Heart left ventricle (tissue), 16 donors: ENCODE measurements around the gene BICD1. TPM values are rescaled to one million over a fixed set of nuclear protein-coding genes. Genes with fewer than 3 reads are reported as not detected.

Experiments
- ATAC-seq, 4 donors: fragments of 200-7000 bp; cut with Tn5 transposase; one replicate each; pipeline ENCODE4 v1.9.1; 2020 to 2022; ENCODE audit warnings: moderate library complexity in 4 of 4, mild to moderate bottlenecking in 3 of 4, moderate number of reproducible peaks in 1 of 4
- DNase-seq, 5 donors: peaks; one replicate each; pipeline ENCODE4 v3.0.0-alpha.2; 2020
- H3K27ac ChIP-seq, 12 donors: fragments of 200-600 bp; sonication (generic) in 4 of 12; one replicate each; pipeline versions ENCODE4 v1.5.0 to v1.8.0; 2016 to 2022; ENCODE audit warnings: mild to moderate bottlenecking in 2 of 12
- H3K27me3 ChIP-seq, 9 donors: fragments of 200-600 bp; sonication (generic) in 2 of 9; one replicate each; pipeline versions ENCODE4 v1.5.1 to v1.8.0; 2016 to 2022; ENCODE audit warnings: mild to moderate bottlenecking in 3 of 9
- H3K36me3 ChIP-seq, 9 donors: fragments of 200-600 bp; sonication (generic) in 2 of 9; one replicate each; pipeline versions ENCODE4 v1.5.0 to v1.8.0; 2018 to 2022; ENCODE audit warnings: mild to moderate bottlenecking in 2 of 9
- H3K4me1 ChIP-seq, 12 donors: fragments of 200-600 bp; sonication (generic) in 4 of 12; one replicate each; pipeline versions ENCODE4 v1.5.0 to v1.8.0; 2016 to 2022; ENCODE audit warnings: mild to moderate bottlenecking in 3 of 12
- H3K4me3 ChIP-seq, 12 donors: fragments of 200-600 bp; sonication (generic) in 4 of 12; one replicate each; pipeline versions ENCODE4 v1.5.0 to v1.8.0; 2017 to 2022; ENCODE audit warnings: mild to moderate bottlenecking in 9 of 12, moderate library complexity in 4 of 12
- H3K9me3 ChIP-seq, 12 donors: fragments of 200-600 bp; sonication (generic) in 4 of 12; one replicate each; pipeline versions ENCODE4 v1.5.0 to v1.8.0; 2016 to 2022; ENCODE audit warnings: mild to moderate bottlenecking in 1 of 12
- CTCF ChIP-seq, 12 donors: fragments of 200-600 bp; sonication (generic) in 4 of 12; IDR thresholded peaks; one replicate each; pipeline versions ENCODE4 v1.5.0 to v1.8.0; 2018 to 2022; ENCODE audit warnings: antibody characterized with exemption in 12 of 12, mild to moderate bottlenecking in 5 of 12
- POLR2A ChIP-seq, 2 donors: fragments of 450-650 bp; IDR thresholded peaks; one replicate each; pipeline ENCODE4 v1.6.1; 2017; ENCODE audit warnings: antibody characterized with exemption in 2 of 2, mild to moderate bottlenecking in 2 of 2, moderate library complexity in 2 of 2
- WGBS, 4 donors: extraction: QIAGEN DNeasy Blood & Tissue Kit in 2 of 4; methylation state at CpG; one replicate each; pipeline versions ENCODE4 v1.1.5 to v1.1.7; 2013 to 2018; 5-methylcytosine and 5-hydroxymethylcytosine counted together
- intact Hi-C, 10 donors: fragments of 100-400 bp; cut with DNase I; formaldehyde crosslinking; loops; one replicate each; pipeline versions ENCODE4 v1.11.1 to v1.14.2; 2022
- polyA plus RNA-seq, 2 donors: library from polyadenylated mRNA; stranded (reverse); fragments of 200-250 nt; gene quantifications; one replicate each; pipeline ENCODE4 v1.2.3, GENCODE V29; 2013
- total RNA-seq, 9 donors: library from RNA; depleted of rRNA in 2 of 9; stranded (reverse); fragments of >200 nt in 2 of 9; fragmentation: NEBNext Ultra II Directional in 3 of 9; extraction: Animal tissue kit (Norgen Biotek cat#: 25700) in 3 of 9; gene quantifications; one replicate each; pipeline versions ENCODE4 v1.1.0 to v1.2.4, GENCODE V29; 2016 to 2023
- donor health status: ischemic (EF 13 %, LVEDD 7.1; RV severe dilation, severe dysfunction).
- donor health status: healthy with polysubstance abuse.
- donor health status: DM: no; HTN: yes; CAD: no.
- donor health status: DM: no; HTN: no; CAD: no.
- donor health status: ischemic (EF 25% LVEDD 6.9; RV normal size, moderate dysfunction).
- donor health status: ischemic (EF 25% LVEDD 5.7; RV mildly dilated, moderate dysfunction).
- donor health status: healthy.
- donor health status: DM: yes; HTN: yes; CAD: no.
- donor health status: ischemic (EF 35%, LVEDD 5.7; RV mildly dilated, moderate dysfunction).
- donor health status: nonischemic (EF 11% LVEDD 7.7; RV severe dilation, severe dysfunction).
- donor health status: DM: yes; HTN: yes; CAD: no.
- donor health status: PGD.
- donor health status: ischemic (EF 29% LVEDD 5.4; RV normal size, mild dysfunction).
- donor health status: nonischemic (EF 23%, LVEDD 6.1; RV moderate dilation, normal function).

BICD1 gene
- total and polyA plus RNA-seq, 11 donors, result 2.1 to 16.3 (median 7.0) TPM

GRCh38 chr12:32419520-32419960 lies 312.9 kb downstream of the BICD1 start:
- H3K27ac ChIP-seq, result no peak overlapping the region
- TF ChIP-seq POLR2A (IDR thresholded peaks at IDR 0.05) (no peak), CTCF (IDR thresholded peaks at IDR 0.05) (no peak)
- DNase-seq (no peak), ATAC-seq (peak in 3 of 4 donors; percentile 34 to 85 (median 49))
- whole genome bisulfite sequencing, 4 donors, result 11 to 29% (median 24%) methylated on average over 1 to 2 of the region's 2 CpGs
- no peaks in the 10 kb centered on the region for H3K27me3 ChIP-seq
- H3K4me1 ChIP-seq, result peaks cover 0 to 33% (median 13%) of the 10 kb centered on the region in 12 donors
- H3K4me3 ChIP-seq, result no peak overlapping the region
- intact Hi-C loops, result no loop called here
- peaks cover 0 to 10% (median 0%) of the 10 kb centered on the region in 12 donors for H3K9me3 ChIP-seq
- no peaks in the 10 kb centered on the region for H3K36me3 ChIP-seq

GRCh38 chr12:32420356-32420755 lies 313.7 kb downstream of the BICD1 start:
- H3K9me3 ChIP-seq, result peaks cover 0 to 10% (median 0%) of the 10 kb centered on the region in 12 donors
- DNase-seq (no peak), ATAC-seq (no peak)
- 91 to 94% (median 92%) methylated on average over 2 of the region's 2 CpGs for WGBS, 4 donors
- H3K27me3 ChIP-seq, result no peaks in the 10 kb centered on the region
- no peak overlapping the region for H3K4me3 ChIP-seq
- no peaks in the 10 kb centered on the region for H3K36me3 ChIP-seq
- peaks cover 0 to 33% (median 13%) of the 10 kb centered on the region in 12 donors for H3K4me1 ChIP-seq
- no peak for TF ChIP-seq CTCF (IDR thresholded peaks at IDR 0.05)
- no peak for TF ChIP-seq POLR2A (IDR thresholded peaks at IDR 0.05)
- H3K27ac ChIP-seq, result no peak overlapping the region
- intact Hi-C loops, result no loop called here

- no peak overlapping the region for H3K4me3 ChIP-seq
- DNase-seq (no peak), ATAC-seq (no peak)
- intact Hi-C loops, result no loop called here
- H3K27ac ChIP-seq, result peak overlapping the region in 1 of 12 donors; percentile 35
- TF ChIP-seq POLR2A (IDR thresholded peaks at IDR 0.05) (no peak), CTCF (IDR thresholded peaks at IDR 0.05) (no peak)
- no peaks in the 10 kb centered on the region for H3K27me3 ChIP-seq
- no peaks in the 10 kb centered on the region for H3K36me3 ChIP-seq
- H3K9me3 ChIP-seq, result peaks cover 0 to 17% (median 0%) of the 10 kb centered on the region in 12 donors
- H3K4me1 ChIP-seq, result peaks cover 0 to 33% (median 13%) of the 10 kb centered on the region in 12 donors
Measured at GRCh38 chr12:32423559-32423958, 316.9 kb downstream of the BICD1 start.

GRCh38 chr12:32431025-32431424 lies 324.4 kb downstream of the BICD1 start:
- no peak overlapping the region for H3K27ac ChIP-seq
- H3K9me3 ChIP-seq, result peaks cover 0 to 25% (median 3%) of the 10 kb centered on the region in 12 donors
- no peaks in the 10 kb centered on the region for H3K36me3 ChIP-seq
- no peaks in the 10 kb centered on the region for H3K4me1 ChIP-seq
- 70 to 83% (median 80%) methylated on average over 6 of the region's 6 CpGs for WGBS, 4 donors
- intact Hi-C loops, result no loop called here
- TF ChIP-seq CTCF (IDR thresholded peaks at IDR 0.05), result no peak
- no peak for TF ChIP-seq POLR2A (IDR thresholded peaks at IDR 0.05)
- no peaks in the 10 kb centered on the region for H3K27me3 ChIP-seq
- no peak overlapping the region for H3K4me3 ChIP-seq
- ATAC-seq, result no peak
- no peak for DNase-seq

Other genes starting within 250 kb of the BICD1 start
- gene RESF1, start 147.4 kb upstream of the BICD1 start, total RNA-seq, result 10 to 100 TPM; 13.7 to 42.8 (median 22.8) TPM
- 10 to 100 TPM in 1 of 2 donors, 1 to 10 TPM in 1; 9.5 to 25.8 TPM for gene RESF1, start 147.4 kb upstream of the BICD1 start, polyA plus RNA-seq